Measurements from ENCODE around the gene PLEKHG3.

Gene PLEKHG3

GRCh38 chr14:64796369-64796768, 92.1 kb downstream of the PLEKHG3 start:
- FAIRE-seq = no peak
- no peak for DNase-seq (ENCODE audit: extremely low spot score, insufficient read length, low read depth)

- FAIRE-seq (no peak), DNase-seq (ENCODE audit: extremely low spot score, insufficient read length, low read depth) (no peak)
Observed at GRCh38 chr14:64799555-64799954, 95.3 kb downstream of the PLEKHG3 start.

Measured in GM18507 (cell line).